GM12874 (cell line): ENCODE measurements around the gene TUBA3D.
"Not testable (repeated sequence)": the region's sequence is repeated elsewhere in the genome, so short reads cannot be mapped to it uniquely, and the experiment has no call there.

Source experiments
- CTCF ChIP-seq: IDR thresholded peaks from 2 replicates; pipeline ENCODE4 v1.5.1; 2011; ENCODE audit warnings: low read depth, mild to moderate bottlenecking, control low read depth, low read length, moderate library complexity; ENCODE audit not compliant: insufficient read depth

Gene TUBA3D

GRCh38 chr2:131475831-131476230, at the start of gene TUBA3D:
TSS of gene TUBA3D (plus strand) at chr2:131476119. CDS start at chr2:131476200, 81 bp downstream.
- TF ChIP-seq CTCF: no peak

- TF ChIP-seq CTCF: no peak
Observed at GRCh38 chr2:131426727-131427126, 49.2 kb upstream of the TUBA3D start.

- no peak for TF ChIP-seq CTCF
Observed at GRCh38 chr2:131431336-131431735, 44.6 kb upstream of the TUBA3D start.

GRCh38 chr2:131445896-131446295, 30.0 kb upstream of the TUBA3D start:
- TF ChIP-seq CTCF: no peak

GRCh38 chr2:131488306-131489205, 12.6 kb downstream of the TUBA3D start:
- TF ChIP-seq CTCF: no peak

GRCh38 chr2:131492015-131492417, 16.1 kb downstream of the TUBA3D start, which contains the start of gene MZT2A:
TSS of gene MZT2A (minus strand) at chr2:131492397. CDS start at chr2:131492376, 21 bp downstream.
- TF ChIP-seq CTCF: not testable (repeated sequence)

- TF ChIP-seq CTCF: peak; percentile 81
Observed at GRCh38 chr2:131492418-131493198, 16.7 kb downstream of the TUBA3D start.
